ENCODE data around the gene RCCD1. TPM values are rescaled to one million over a fixed set of nuclear protein-coding genes. Genes with fewer than 3 reads are reported as not detected.

RCCD1 gene
- total RNA-seq, 1 donor from 2014 or later, result 14.3 TPM

DNA sequence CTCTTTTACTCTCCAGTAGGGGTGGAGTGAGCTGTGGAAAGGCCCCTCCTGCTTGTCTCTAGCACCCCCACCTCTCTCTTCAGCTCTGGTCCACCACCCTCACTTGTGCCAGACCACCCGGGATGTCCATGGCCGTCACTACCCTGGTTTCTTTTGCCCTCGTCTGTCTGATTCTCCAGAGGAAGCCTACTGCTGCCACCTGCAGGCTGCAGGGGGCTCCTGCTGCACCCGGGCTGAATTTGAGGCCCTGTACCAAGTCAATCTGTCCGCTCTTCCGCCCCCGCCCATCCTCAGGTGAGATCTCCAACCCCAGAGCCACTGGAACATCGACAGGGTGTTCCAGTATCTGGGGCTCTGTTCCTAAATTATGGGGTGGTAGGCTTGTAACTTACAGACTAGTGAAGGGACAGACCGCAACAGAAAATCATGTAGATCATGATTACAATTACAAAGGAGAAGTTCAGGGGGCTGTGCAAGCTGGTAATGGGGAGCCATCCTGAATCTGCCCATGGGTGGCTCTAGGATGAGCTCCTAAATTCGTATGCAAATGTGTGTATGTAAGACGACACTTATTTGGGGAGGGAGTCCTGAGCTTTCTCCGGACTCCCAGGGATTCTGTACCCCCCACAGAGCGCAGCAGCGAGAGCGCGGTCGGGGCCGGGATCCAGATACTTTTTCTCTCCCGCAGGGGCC, 20.3 kb upstream of the RCCD1 start:
- no peaks in the 10 kb centered on the region for H3K9me3 Mint-ChIP-seq (ENCODE audit: low read depth)
- no peaks in the 10 kb centered on the region for H3K27me3 Mint-ChIP-seq (ENCODE audit: low read depth)
- H3K27ac Mint-ChIP-seq (ENCODE audit: unreplicated experiment), result peak overlapping the region; percentile 83
- no peak for DNase-seq (ENCODE audit: low spot score)
- H3K4me3 Mint-ChIP-seq (ENCODE audit: unreplicated experiment), result peak overlapping the region; percentile 83
- H3K36me3 Mint-ChIP-seq (ENCODE audit: low read depth), result peaks cover 2% of the 10 kb centered on the region
- TF ChIP-seq, protein P1, sequence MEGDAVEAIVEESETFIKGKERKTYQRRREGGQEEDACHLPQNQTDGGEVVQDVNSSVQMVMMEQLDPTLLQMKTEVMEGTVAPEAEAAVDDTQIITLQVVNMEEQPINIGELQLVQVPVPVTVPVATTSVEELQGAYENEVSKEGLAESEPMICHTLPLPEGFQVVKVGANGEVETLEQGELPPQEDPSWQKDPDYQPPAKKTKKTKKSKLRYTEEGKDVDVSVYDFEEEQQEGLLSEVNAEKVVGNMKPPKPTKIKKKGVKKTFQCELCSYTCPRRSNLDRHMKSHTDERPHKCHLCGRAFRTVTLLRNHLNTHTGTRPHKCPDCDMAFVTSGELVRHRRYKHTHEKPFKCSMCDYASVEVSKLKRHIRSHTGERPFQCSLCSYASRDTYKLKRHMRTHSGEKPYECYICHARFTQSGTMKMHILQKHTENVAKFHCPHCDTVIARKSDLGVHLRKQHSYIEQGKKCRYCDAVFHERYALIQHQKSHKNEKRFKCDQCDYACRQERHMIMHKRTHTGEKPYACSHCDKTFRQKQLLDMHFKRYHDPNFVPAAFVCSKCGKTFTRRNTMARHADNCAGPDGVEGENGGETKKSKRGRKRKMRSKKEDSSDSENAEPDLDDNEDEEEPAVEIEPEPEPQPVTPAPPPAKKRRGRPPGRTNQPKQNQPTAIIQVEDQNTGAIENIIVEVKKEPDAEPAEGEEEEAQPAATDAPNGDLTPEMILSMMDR (IDR thresholded peaks at IDR 0.05), result peak; percentile 91
- H3K4me1 Mint-ChIP-seq (ENCODE audit: low read depth), result peaks cover 32% of the 10 kb centered on the region

DNA sequence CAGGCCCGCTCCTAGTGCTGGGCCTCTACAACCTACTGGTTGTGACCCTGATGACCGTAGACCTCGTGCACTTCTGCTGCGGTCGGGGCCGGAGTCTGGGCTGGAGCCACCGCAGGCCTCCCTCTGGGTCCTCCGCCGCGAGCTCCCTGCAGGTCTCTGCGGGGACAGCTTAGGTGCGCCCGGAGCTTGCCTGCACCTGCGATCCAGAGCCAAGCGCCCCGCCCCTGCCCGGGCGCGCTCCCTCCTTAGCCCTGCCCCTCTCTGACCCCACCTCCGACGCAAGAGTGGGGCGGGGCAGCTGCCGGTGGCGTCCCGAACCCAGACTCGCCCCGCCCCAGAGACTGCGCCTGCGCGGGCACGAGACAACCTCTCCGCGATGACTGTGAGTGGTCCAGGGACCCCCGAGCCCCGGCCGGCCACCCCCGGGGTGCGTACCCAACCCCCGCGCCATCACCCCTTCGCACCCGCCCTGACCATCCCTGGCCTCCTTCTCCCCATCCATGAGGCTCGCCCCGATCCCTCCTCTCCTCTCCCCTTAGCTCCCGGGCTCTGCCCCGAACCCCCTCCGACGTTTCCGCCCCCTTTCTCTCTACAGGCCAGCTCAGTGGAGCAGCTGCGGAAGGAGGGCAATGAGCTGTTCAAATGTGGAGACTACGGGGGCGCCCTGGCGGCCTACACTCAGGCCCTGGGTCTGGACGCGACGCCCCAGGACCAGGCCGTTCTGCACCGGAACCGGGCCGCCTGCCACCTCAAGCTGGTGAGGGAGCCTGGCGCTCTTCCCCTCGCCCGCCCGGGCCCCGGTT, 19.5 kb upstream of the RCCD1 start, which contains the start of gene UNC45A:
TSS of gene UNC45A (plus strand) at position 337 of the 803 bp plus-strand sequence. CDS start at position 377, 40 bp downstream.
- TF ChIP-seq, protein P1 (IDR thresholded peaks at IDR 0.05), result no peak
- H3K9me3 Mint-ChIP-seq (ENCODE audit: low read depth), result no peaks in the 10 kb centered on the region
- peaks cover 8% of the 10 kb centered on the region for H3K36me3 Mint-ChIP-seq (ENCODE audit: low read depth)
- H3K27ac Mint-ChIP-seq (ENCODE audit: unreplicated experiment), result peak within 1 kb of the TSS; percentile 86
- no peak for DNase-seq (ENCODE audit: low spot score)
- H3K27me3 Mint-ChIP-seq (ENCODE audit: low read depth), result no peaks in the 10 kb centered on the region
- peaks cover 32% of the 10 kb centered on the region for H3K4me1 Mint-ChIP-seq (ENCODE audit: low read depth)
- peak within 1 kb of the TSS; percentile 83 for H3K4me3 Mint-ChIP-seq (ENCODE audit: unreplicated experiment)

DNA sequence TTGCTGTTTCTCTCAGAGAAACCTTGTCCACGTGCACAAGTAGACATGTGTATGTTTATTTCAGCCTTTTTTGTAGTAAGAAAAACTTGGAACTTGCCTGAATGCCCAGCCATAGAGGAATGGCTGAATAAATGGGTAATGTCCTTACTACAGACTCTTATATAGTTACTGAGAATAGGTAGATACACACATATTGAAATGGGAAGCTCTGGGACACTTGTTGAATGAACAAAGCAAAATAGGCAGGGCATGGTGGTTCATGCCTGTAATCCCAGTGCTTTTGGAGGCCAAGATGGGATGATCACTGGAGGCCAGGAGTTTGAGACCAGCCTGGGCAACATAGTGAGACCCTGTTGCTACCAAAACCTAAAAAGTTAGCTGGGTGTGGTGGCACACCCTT, 17.9 kb upstream of the RCCD1 start:
- Mint-ChIP-seq H3K4me3 (ENCODE audit: unreplicated experiment) (peak overlapping the region; percentile 83), H3K27ac (ENCODE audit: unreplicated experiment) (no peak overlapping the region), H3K4me1 (ENCODE audit: low read depth) (peaks cover 26% of the 10 kb centered on the region), H3K36me3 (ENCODE audit: low read depth) (peaks cover 16% of the 10 kb centered on the region), H3K9me3 (ENCODE audit: low read depth) (no peaks in the 10 kb centered on the region), H3K27me3 (ENCODE audit: low read depth) (no peaks in the 10 kb centered on the region)
- TF ChIP-seq, protein P1 (IDR thresholded peaks at IDR 0.05), result no peak
- DNase-seq (ENCODE audit: low spot score), result no peak

DNA sequence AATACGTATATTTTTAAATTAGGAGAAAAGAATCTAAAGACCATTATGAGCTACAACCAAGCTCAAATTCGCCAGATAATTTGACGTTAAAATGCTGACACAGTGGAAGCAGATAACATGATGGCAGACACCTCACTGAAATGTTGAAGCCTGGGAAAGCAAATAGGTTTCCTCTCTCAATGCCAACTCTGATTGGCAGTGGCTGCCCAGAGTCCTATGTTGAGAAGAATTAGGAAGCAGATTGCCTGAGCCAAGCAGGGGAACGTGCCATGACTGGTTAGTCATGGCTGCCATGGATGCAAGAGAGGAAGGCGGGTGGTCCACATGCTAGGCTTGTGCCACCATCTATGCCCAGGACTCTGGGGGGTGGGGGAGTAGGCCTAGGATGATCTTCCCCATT, 16.4 kb upstream of the RCCD1 start:
- no peak for DNase-seq (ENCODE audit: low spot score)
- Mint-ChIP-seq H3K27me3 (ENCODE audit: low read depth) (no peaks in the 10 kb centered on the region), H3K27ac (ENCODE audit: unreplicated experiment) (no peak overlapping the region), H3K4me3 (ENCODE audit: unreplicated experiment) (no peak overlapping the region), H3K4me1 (ENCODE audit: low read depth) (peaks cover 22% of the 10 kb centered on the region), H3K36me3 (ENCODE audit: low read depth) (peaks cover 22% of the 10 kb centered on the region), H3K9me3 (ENCODE audit: low read depth) (no peaks in the 10 kb centered on the region)
- TF ChIP-seq, protein P1 (IDR thresholded peaks at IDR 0.05), result no peak

DNA sequence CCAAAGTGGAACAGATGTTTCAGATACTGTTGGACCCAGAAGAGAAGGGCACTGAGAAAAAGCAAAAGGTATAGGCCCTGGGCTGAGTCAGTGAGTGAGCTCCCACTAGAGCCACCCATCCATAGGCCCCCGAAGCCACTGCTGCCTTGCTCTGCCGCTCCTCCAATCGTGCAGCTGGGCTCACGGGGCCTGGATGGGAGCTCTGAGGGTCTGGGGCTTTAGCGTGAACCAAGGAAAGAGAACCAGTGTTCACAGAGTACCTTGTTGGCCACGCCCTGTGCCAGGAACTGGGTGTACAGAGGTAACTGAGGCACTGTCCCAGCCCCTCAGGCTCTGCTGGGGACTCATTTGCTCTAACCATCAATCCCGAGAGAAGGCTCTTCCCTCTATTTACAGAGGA, 14.9 kb upstream of the RCCD1 start:
- no peaks in the 10 kb centered on the region for H3K9me3 Mint-ChIP-seq (ENCODE audit: low read depth)
- DNase-seq (ENCODE audit: low spot score), result no peak
- TF ChIP-seq, protein P1 (IDR thresholded peaks at IDR 0.05), result no peak
- H3K4me3 Mint-ChIP-seq (ENCODE audit: unreplicated experiment), result no peak overlapping the region
- H3K4me1 Mint-ChIP-seq (ENCODE audit: low read depth), result peaks cover 15% of the 10 kb centered on the region
- H3K36me3 Mint-ChIP-seq (ENCODE audit: low read depth), result peaks cover 23% of the 10 kb centered on the region
- no peak overlapping the region for H3K27ac Mint-ChIP-seq (ENCODE audit: unreplicated experiment)
- no peaks in the 10 kb centered on the region for H3K27me3 Mint-ChIP-seq (ENCODE audit: low read depth)
